K562 (cell line): ENCODE measurements around the gene HCAR2.

Source experiments
- CTCF ChIP-seq, 3 experiments: IDR thresholded peaks in 2 of 3; conservative IDR thresholded peaks in 1 of 3; 2 replicates each; pipeline ENCODE4 v1.5.1; 2011 to 2012; ENCODE audit warnings: low read length in 3 of 3, mild to moderate bottlenecking in 3 of 3, control low read depth in 2 of 3, improper control_type of control experiment in 1 of 3, inconsistent platforms in 1 of 3, low read depth in 1 of 3, mixed read lengths in 1 of 3, moderate library complexity in 1 of 3; ENCODE audit not compliant: insufficient read depth in 2 of 3
- EZH2 ChIP-seq: IDR thresholded peaks from 2 replicates; pipeline ENCODE4 v1.6.1; 2012; ENCODE audit warnings: low read depth, mild to moderate bottlenecking, inconsistent platforms, low read length, borderline replicate concordance
- HDAC2 ChIP-seq: fragments of 450-650 bp; IDR thresholded peaks from 2 replicates; pipeline ENCODE4 v1.6.1; 2016; ENCODE audit warnings: mild to moderate bottlenecking
- HMGXB4 ChIP-seq: sonication (generic); formaldehyde crosslinking; IDR thresholded peaks from 2 replicates; pipeline ENCODE4 v1.8.1; 2023; ENCODE audit warnings: mild to moderate bottlenecking, missing genetic modification reagents
- JUN ChIP-seq, 2 experiments: sonication (generic) in 1 of 2; formaldehyde crosslinking in 1 of 2; IDR thresholded peaks; 2 replicates each; pipeline versions ENCODE4 v1.6.1 to v1.8.0; 2012 to 2022; ENCODE audit warnings: borderline replicate concordance in 2 of 2, mild to moderate bottlenecking in 2 of 2, improper control_type of control experiment in 1 of 2, low read depth in 1 of 2, low read length in 1 of 2, missing genetic modification reagents in 1 of 2
- MAX ChIP-seq: sonication (generic); formaldehyde crosslinking; IDR thresholded peaks from 2 replicates; pipeline ENCODE4 v1.9.0; 2022; ENCODE audit warnings: mild to moderate bottlenecking, missing genetic modification reagents
- PCBP1 ChIP-seq: fragments of 200-400 bp; formaldehyde crosslinking; IDR thresholded peaks from 2 replicates; pipeline ENCODE4 v1.6.1; 2018; ENCODE audit warnings: mild to moderate bottlenecking, low read depth, low read length; ENCODE audit not compliant: poor library complexity, severe bottlenecking
- POLR2A ChIP-seq: fragments of 450-650 bp; conservative IDR thresholded peaks from 2 replicates; pipeline ENCODE4 v1.6.1; 2016
- POLR2G ChIP-seq: fragments of 200-400 bp; formaldehyde crosslinking; IDR thresholded peaks from 2 replicates; pipeline ENCODE4 v1.6.1; 2017; ENCODE audit warnings: low read depth, mild to moderate bottlenecking, antibody characterized with exemption, low read length, moderate library complexity
- SIN3A ChIP-seq, 2 experiments: fragments of 150-350 bp in 1 of 2; IDR thresholded peaks; 2 replicates each; pipeline ENCODE4 v1.6.1; 2011 to 2016; ENCODE audit warnings: borderline replicate concordance in 2 of 2, low read depth in 2 of 2, low read length in 2 of 2, mild to moderate bottlenecking in 2 of 2, moderate library complexity in 2 of 2; ENCODE audit not compliant: control insufficient read depth in 1 of 2
- SRSF1 ChIP-seq: fragments of 200-400 bp; formaldehyde crosslinking; IDR thresholded peaks from 2 replicates; pipeline ENCODE4 v1.6.1; 2017; ENCODE audit warnings: mild to moderate bottlenecking, low read depth, low read length, moderate library complexity
- TCF7L2 ChIP-seq: fragments of 150-350 bp; IDR thresholded peaks from 2 replicates; pipeline ENCODE4 v1.6.1; 2016; ENCODE audit warnings: low read depth, mild to moderate bottlenecking, low read length, moderate library complexity
- ZNF311 ChIP-seq: fragments of 250-450 bp; sonication (Bioruptor Pico); IDR thresholded peaks from 2 replicates; pipeline ENCODE4 v1.4.0; 2020; ENCODE audit warnings: mild to moderate bottlenecking, moderate library complexity
- TF ChIP-seq, protein P1 (sequence below): sonication (generic); formaldehyde crosslinking; IDR thresholded peaks from 2 replicates; pipeline ENCODE4 v1.8.1; 2022; ENCODE audit warnings: missing genetic modification reagents

DNA sequence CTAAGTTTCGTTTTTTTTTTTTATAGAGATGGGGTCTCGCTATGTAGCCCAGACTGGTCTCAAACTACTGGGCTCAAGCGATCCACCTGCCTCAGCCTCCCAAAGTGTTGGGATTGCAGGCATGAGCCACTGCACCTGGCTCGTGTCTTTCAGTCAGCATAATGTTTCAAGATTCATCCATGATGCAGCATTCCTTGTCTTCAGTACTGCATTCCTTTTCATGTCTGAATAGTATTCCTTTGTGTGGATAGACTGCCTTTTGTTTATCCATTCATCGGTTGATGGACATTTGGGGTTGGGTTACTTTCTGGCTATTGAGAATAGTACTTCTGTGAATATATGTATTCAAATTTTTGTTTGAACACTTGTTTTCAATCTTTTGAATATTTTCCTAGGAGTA lies 37.4 kb downstream of the HCAR2 start:
- TF ChIP-seq HDAC2 (no peak), HMGXB4 (CRISPR knock-in tag) (no peak), EZH2 (no peak), POLR2G (no peak), JUN (IDR thresholded peaks at IDR 0.05; ENCODE audit: borderline replicate concordance, low read depth, low read length) (no peak), JUN (CRISPR knock-in tag; IDR thresholded peaks at IDR 0.05; ENCODE audit: borderline replicate concordance) (no peak), SIN3A (IDR thresholded peaks at IDR 0.05; ENCODE audit: borderline replicate concordance in 2 of 2, control insufficient read depth in 1 of 2, low read depth in 2 of 2, low read length in 2 of 2) (no peak), MAX (CRISPR knock-in tag) (no peak), PCBP1 (no peak), POLR2A (no peak), ZNF311 (no peak), TCF7L2 (no peak), CTCF (IDR thresholded peaks at IDR 0.05 in 2 of 3, conservative IDR thresholded peaks at IDR 0.05 in 1 of 3; ENCODE audit: insufficient read depth in 2 of 3, low read depth in 1 of 3, low read length in 3 of 3) (no peak), SRSF1 (no peak)
- TF ChIP-seq, protein P1, sequence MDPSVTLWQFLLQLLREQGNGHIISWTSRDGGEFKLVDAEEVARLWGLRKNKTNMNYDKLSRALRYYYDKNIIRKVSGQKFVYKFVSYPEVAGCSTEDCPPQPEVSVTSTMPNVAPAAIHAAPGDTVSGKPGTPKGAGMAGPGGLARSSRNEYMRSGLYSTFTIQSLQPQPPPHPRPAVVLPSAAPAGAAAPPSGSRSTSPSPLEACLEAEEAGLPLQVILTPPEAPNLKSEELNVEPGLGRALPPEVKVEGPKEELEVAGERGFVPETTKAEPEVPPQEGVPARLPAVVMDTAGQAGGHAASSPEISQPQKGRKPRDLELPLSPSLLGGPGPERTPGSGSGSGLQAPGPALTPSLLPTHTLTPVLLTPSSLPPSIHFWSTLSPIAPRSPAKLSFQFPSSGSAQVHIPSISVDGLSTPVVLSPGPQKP (CRISPR knock-in tag): no peak
